Kidney (tissue), 22 donors: ENCODE data around the gene TMEM130. TPM values are rescaled to one million over a fixed set of nuclear protein-coding genes. Genes with fewer than 3 reads are reported as not detected.

ENCODE experiments used
- DNase-seq, 5 donors: peaks; one replicate each; pipeline ENCODE4 v3.0.0-alpha.2; 2013 to 2020
- FAIRE-seq: peaks from 2 replicates; lab custom pipeline; 2012; peaks lifted over from hg19 to GRCh38; lab: Jason Lieb, UNC
- H3K27ac ChIP-seq, 2 donors: one replicate each; pipeline ENCODE4 v1.7.0; 2013; ENCODE audit warnings: low read depth in 2 of 2, low read length in 2 of 2, inconsistent platforms in 1 of 2
- H3K27me3 ChIP-seq: one replicate; pipeline ENCODE4 v1.7.1; 2013; ENCODE audit warnings: low read length, inconsistent platforms; ENCODE audit not compliant: control insufficient read depth, insufficient read depth
- H3K36me3 ChIP-seq, 3 donors: one replicate each; pipeline versions ENCODE4 v1.7.0 to v1.7.1; 2013; ENCODE audit warnings: low read length in 3 of 3, control low read depth in 1 of 3, inconsistent platforms in 1 of 3; ENCODE audit not compliant: insufficient read depth in 3 of 3, control insufficient read depth in 2 of 3
- H3K4me1 ChIP-seq, 3 donors: one replicate each; pipeline versions ENCODE4 v1.7.0 to v1.7.1; 2013; ENCODE audit warnings: low read length in 3 of 3, inconsistent platforms in 1 of 3, low read depth in 1 of 3; ENCODE audit not compliant: control insufficient read depth in 2 of 3, insufficient read depth in 2 of 3
- H3K4me3 ChIP-seq, 3 donors: one replicate each; pipeline versions ENCODE4 v1.7.0 to v1.8.1; 2013; ENCODE audit warnings: low read length in 3 of 3, control low read depth in 1 of 3, inconsistent platforms in 1 of 3
- H3K9ac ChIP-seq, 3 donors: one replicate each; pipeline versions ENCODE4 v1.7.0 to v1.7.1; 2013; ENCODE audit warnings: low read length in 3 of 3, control low read depth in 1 of 3, inconsistent platforms in 1 of 3
- H3K9me3 ChIP-seq, 3 donors: one replicate each; pipeline versions ENCODE4 v1.7.0 to v1.7.1; 2013; ENCODE audit warnings: low read length in 3 of 3, control low read depth in 1 of 3, inconsistent platforms in 1 of 3; ENCODE audit not compliant: control insufficient read depth in 2 of 3, insufficient read depth in 1 of 3
- intact Hi-C: fragments of 100-400 bp; cut with DNase I; formaldehyde crosslinking; loops from one replicate; pipeline ENCODE4 v1.11.1; 2022
- long read RNA-seq, 10 donors: library from polyadenylated mRNA in 1 of 10; unstranded in 1 of 10; transcript quantifications; one replicate each; pipeline ENCODE4 v2.0.0 and lab custom pipeline, GENCODE V29; 2021 to 2026
- polyA plus RNA-seq: library from polyadenylated mRNA; stranded (reverse); fragments of 350-450 nt; fragmentation: Illumina TruSeq; extraction: RNeasy Lipid Tissue Mini Kit (QIAGEN cat#74804); gene quantifications from one replicate; pipeline ENCODE4 v1.2.3, GENCODE V29; 2014; ENCODE audit warnings: low read depth, low replicate concordance; ENCODE audit not compliant: insufficient read depth
- total RNA-seq: library from RNA; stranded (reverse); fragmentation: NEBNext Ultra II Directional; extraction: Animal tissue kit (Norgen Biotek cat#: 25700); gene quantifications from one replicate; pipeline ENCODE4 v1.2.1, GENCODE V29; 2021
- TF ChIP-seq, protein P1 (sequence below): IDR thresholded peaks from 3 replicates; pipeline ENCODE4 v1.5.1; 2012; ENCODE audit warnings: mild to moderate bottlenecking, moderate library complexity, borderline replicate concordance; ENCODE audit not compliant: insufficient read depth; ENCODE audit errors: extremely low read depth
- donor health status: control.
- donor health status: control.
- donor health status: control.
- donor health status: control.
- donor health status: control.
- donor health status: DM: yes; HTN: yes; CAD: no.
- donor health status: Normal renal cell carcinoma (clear cell type).

TMEM130 gene, protein sequence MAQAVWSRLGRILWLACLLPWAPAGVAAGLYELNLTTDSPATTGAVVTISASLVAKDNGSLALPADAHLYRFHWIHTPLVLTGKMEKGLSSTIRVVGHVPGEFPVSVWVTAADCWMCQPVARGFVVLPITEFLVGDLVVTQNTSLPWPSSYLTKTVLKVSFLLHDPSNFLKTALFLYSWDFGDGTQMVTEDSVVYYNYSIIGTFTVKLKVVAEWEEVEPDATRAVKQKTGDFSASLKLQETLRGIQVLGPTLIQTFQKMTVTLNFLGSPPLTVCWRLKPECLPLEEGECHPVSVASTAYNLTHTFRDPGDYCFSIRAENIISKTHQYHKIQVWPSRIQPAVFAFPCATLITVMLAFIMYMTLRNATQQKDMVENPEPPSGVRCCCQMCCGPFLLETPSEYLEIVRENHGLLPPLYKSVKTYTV
- total RNA-seq (5.0 TPM), polyA plus RNA-seq (12.9 TPM)
- long read RNA-seq, donor 1: 0 reads
- long read RNA-seq, donor 2: 0 reads
- long read RNA-seq, donor 3, partial matches to known transcripts: 0 of 2 reads
- long read RNA-seq, donor 3, other reads (novel, unspliced or antisense): 0 of 2 reads
- long read RNA-seq, donor 4, partial matches to known transcripts: 0 of 2 reads
- long read RNA-seq, donor 4, other reads (novel, unspliced or antisense): 0 of 2 reads
- long read RNA-seq, donor 5: 0 reads
- long read RNA-seq, donor 6: 0 reads
- long read RNA-seq, donor 7, partial matches to known transcripts: 3 of 6 reads
- long read RNA-seq, donor 7, other reads (novel, unspliced or antisense): 1 of 6 reads
- long read RNA-seq, donor 8, partial matches to known transcripts: 0 of 1 reads
- long read RNA-seq, donor 8, other reads (novel, unspliced or antisense): 0 of 1 reads
- long read RNA-seq, donor 9: 0 reads
- long read RNA-seq, donor 10, partial matches to known transcripts: 0 of 1 reads
- long read RNA-seq, donor 10, other reads (novel, unspliced or antisense): 0 of 1 reads

DNA sequence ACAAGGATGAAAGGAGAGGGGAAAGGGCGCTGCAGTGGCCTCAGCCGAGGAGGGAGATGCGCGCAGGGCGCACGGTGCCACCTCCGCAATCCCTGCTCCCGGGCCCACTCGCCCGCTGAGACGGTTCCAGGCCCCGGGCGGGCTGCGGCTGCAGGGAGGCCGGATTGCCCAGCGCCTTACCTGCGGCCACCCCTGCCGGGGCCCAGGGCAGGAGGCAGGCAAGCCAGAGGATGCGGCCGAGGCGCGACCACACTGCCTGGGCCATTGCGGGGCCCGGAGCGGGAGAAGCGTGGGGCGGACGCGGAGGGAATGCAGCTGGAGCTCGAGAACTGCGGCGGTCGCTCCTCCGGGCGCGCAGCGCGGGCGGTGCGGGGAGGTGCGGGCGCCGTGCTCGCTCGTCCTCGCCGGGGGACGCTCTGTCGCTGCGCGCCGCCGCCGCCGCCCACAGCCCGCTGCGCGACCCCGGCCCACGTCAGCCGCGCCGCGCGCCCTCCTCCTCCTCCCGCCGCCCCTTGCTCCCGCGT lies at the start of gene TMEM130:
Gene TMEM130, minus strand, starts transcription at position 418 of the 524 bp plus-strand sequence. Its CDS starts 153 bp downstream, at position 265.
- Histone ChIP-seq H3K9ac (no peak within 1 kb of the TSS), H3K9me3 (no peaks in the 10 kb centered on the region), H3K36me3 (no peaks in the 10 kb centered on the region), H3K4me1 (peaks cover 0 to 3% (median 0%) of the 10 kb centered on the region in 3 donors), H3K4me3 (peak within 1 kb of the TSS in 1 of 3 donors; percentile 11), H3K27ac (no peak within 1 kb of the TSS), H3K27me3 (peaks cover 5% of the 10 kb centered on the region)
- TF ChIP-seq, protein P1, sequence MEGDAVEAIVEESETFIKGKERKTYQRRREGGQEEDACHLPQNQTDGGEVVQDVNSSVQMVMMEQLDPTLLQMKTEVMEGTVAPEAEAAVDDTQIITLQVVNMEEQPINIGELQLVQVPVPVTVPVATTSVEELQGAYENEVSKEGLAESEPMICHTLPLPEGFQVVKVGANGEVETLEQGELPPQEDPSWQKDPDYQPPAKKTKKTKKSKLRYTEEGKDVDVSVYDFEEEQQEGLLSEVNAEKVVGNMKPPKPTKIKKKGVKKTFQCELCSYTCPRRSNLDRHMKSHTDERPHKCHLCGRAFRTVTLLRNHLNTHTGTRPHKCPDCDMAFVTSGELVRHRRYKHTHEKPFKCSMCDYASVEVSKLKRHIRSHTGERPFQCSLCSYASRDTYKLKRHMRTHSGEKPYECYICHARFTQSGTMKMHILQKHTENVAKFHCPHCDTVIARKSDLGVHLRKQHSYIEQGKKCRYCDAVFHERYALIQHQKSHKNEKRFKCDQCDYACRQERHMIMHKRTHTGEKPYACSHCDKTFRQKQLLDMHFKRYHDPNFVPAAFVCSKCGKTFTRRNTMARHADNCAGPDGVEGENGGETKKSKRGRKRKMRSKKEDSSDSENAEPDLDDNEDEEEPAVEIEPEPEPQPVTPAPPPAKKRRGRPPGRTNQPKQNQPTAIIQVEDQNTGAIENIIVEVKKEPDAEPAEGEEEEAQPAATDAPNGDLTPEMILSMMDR: no peak
- FAIRE-seq (no peak), DNase-seq (peak in 4 of 5 donors; percentile 22 to 54 (median 40))
- intact Hi-C loops: no loop called here

DNA sequence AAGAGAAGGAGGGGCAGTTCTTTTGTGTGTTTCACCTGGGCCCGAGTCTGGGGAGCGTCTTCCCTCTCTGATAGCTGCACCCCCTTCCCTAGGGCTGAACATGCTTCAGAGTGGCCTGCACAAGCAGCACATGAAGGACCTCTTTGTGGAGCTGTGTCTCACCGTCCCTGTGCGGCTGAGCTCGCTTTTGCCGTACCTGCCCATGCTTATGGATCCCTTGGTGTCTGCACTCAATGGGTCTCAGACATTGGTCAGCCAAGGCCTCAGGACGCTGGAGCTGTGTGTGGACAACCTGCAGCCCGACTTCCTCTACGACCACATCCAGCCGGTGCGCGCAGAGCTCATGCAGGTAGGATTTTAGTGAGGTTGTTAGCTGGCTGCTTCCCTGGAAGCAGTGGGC lies 47.5 kb upstream of the TMEM130 start:
- intact Hi-C loops: no loop called here
- peaks cover 12 to 41% (median 38%) of the 10 kb centered on the region in 3 donors for H3K36me3 ChIP-seq
- no peaks in the 10 kb centered on the region for H3K9me3 ChIP-seq
- TF ChIP-seq, protein P1: no peak
- FAIRE-seq: no peak
- H3K9ac ChIP-seq: no peak overlapping the region
- no peak for DNase-seq
- no peak overlapping the region for H3K4me3 ChIP-seq
- no peaks in the 10 kb centered on the region for H3K4me1 ChIP-seq
- H3K27me3 ChIP-seq: no peaks in the 10 kb centered on the region
- H3K27ac ChIP-seq: no peak overlapping the region

DNA sequence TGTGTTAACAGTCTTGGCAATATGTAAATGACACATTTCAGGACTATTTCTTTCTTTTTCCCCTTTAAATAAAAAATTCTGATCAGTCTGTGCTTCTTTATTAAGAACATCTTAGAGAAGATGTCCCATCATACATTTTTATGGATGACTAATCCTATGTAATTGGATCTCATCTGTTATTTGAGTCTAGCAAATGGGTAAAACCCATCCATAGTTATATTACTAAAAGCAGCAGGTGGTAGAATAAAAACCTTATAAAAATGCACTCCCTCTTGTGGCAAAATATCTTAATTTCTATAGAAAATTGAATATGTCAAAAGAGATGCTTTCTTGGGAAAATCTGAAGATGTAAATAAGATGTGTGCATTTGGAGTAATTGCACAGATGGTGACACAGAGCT lies 43.8 kb upstream of the TMEM130 start:
- intact Hi-C loops: no loop called here
- DNase-seq (no peak), FAIRE-seq (no peak)
- Histone ChIP-seq H3K4me1 (no peaks in the 10 kb centered on the region), H3K27ac (no peak overlapping the region), H3K9me3 (no peaks in the 10 kb centered on the region), H3K9ac (no peak overlapping the region), H3K36me3 (peaks cover 18 to 50% (median 43%) of the 10 kb centered on the region in 3 donors), H3K4me3 (no peak overlapping the region), H3K27me3 (no peaks in the 10 kb centered on the region)
- TF ChIP-seq, protein P1: no peak
